HG03135 (cell line): ENCODE results near the gene RASA2.
"Not testable (repeated sequence)": the region's sequence is repeated elsewhere in the genome, so short reads cannot be mapped to it uniquely, and the experiment has no call there.

Source experiments
- ATAC-seq: cut with Tn5 transposase; IDR thresholded peaks from one replicate; pipeline ENCODE4 v1.9.1; 2021; ENCODE audit warnings: mild to moderate bottlenecking, moderate library complexity; ENCODE audit not compliant: unreplicated experiment

Gene RASA2

GRCh38 chr3:141491081-141491480, 4.3 kb downstream of the RASA2 start:
- no peak for ATAC-seq

- ATAC-seq: no peak
Measured at GRCh38 chr3:141491929-141492328, 5.1 kb downstream of the RASA2 start.

GRCh38 chr3:141493184-141493583, 6.4 kb downstream of the RASA2 start:
- ATAC-seq: no peak

GRCh38 chr3:141497589-141497988, 10.8 kb downstream of the RASA2 start:
- not testable (repeated sequence) for ATAC-seq

GRCh38 chr3:141498598-141499223, 11.9 kb downstream of the RASA2 start:
- peak; percentile 98 for ATAC-seq

GRCh38 chr3:141499284-141499683, 12.5 kb downstream of the RASA2 start:
- peak; percentile 6 for ATAC-seq

- ATAC-seq: no peak
Measured at GRCh38 chr3:141499965-141500364, 13.1 kb downstream of the RASA2 start.

GRCh38 chr3:141500397-141500796, 13.6 kb downstream of the RASA2 start:
- no peak for ATAC-seq

- ATAC-seq: no peak
Measured at GRCh38 chr3:141505166-141505565, 18.3 kb downstream of the RASA2 start.

- no peak for ATAC-seq
Measured at GRCh38 chr3:141506071-141506470, 19.2 kb downstream of the RASA2 start.

- no peak for ATAC-seq
Measured at GRCh38 chr3:141507392-141508066, 20.7 kb downstream of the RASA2 start.

GRCh38 chr3:141508067-141508436, 21.2 kb downstream of the RASA2 start:
- ATAC-seq: no peak

GRCh38 chr3:141511361-141511760, 24.5 kb downstream of the RASA2 start:
- no peak for ATAC-seq

GRCh38 chr3:141514382-141514781, 27.6 kb downstream of the RASA2 start:
- ATAC-seq: no peak

- no peak for ATAC-seq
Measured at GRCh38 chr3:141519587-141519986, 32.8 kb downstream of the RASA2 start.

- no peak for ATAC-seq
Measured at GRCh38 chr3:141521781-141522180, 35.0 kb downstream of the RASA2 start.

- no peak for ATAC-seq
Measured at GRCh38 chr3:141523615-141524375, 37.0 kb downstream of the RASA2 start.

- ATAC-seq: no peak
Measured at GRCh38 chr3:141524988-141525387, 38.2 kb downstream of the RASA2 start.

- no peak for ATAC-seq
Measured at GRCh38 chr3:141525814-141526213, 39.0 kb downstream of the RASA2 start.

GRCh38 chr3:141526709-141527108, 39.9 kb downstream of the RASA2 start:
- ATAC-seq: no peak

- no peak for ATAC-seq
Measured at GRCh38 chr3:141528800-141529199, 42.0 kb downstream of the RASA2 start.

GRCh38 chr3:141529256-141529655, 42.4 kb downstream of the RASA2 start:
- no peak for ATAC-seq
